HepG2 (cell line): ENCODE data around the gene HMGCS2. TPM values are rescaled to one million over a fixed set of nuclear protein-coding genes. Genes with fewer than 3 reads are reported as not detected.

Experiments
- MED1 ChIP-seq: sonication (generic); formaldehyde crosslinking; IDR thresholded peaks from 2 replicates; pipeline ENCODE4 v1.4.0; 2020; ENCODE audit warnings: missing genetic modification reagents
- MTF2 ChIP-seq: sonication (generic); formaldehyde crosslinking; IDR thresholded peaks from 2 replicates; pipeline ENCODE4 v1.5.0; 2020; ENCODE audit warnings: missing genetic modification reagents, borderline replicate concordance
- PLSCR1 ChIP-seq: sonication (generic); formaldehyde crosslinking; IDR thresholded peaks from 2 replicates; pipeline ENCODE4 v1.5.0; 2020; ENCODE audit warnings: missing genetic modification reagents, mild to moderate bottlenecking, borderline replicate concordance
- RAD21 ChIP-seq: fragments of 450-650 bp; formaldehyde crosslinking; IDR thresholded peaks from 2 replicates; pipeline ENCODE4 v1.5.0; 2020; ENCODE audit warnings: mild to moderate bottlenecking
- TRIM24 ChIP-seq: sonication (generic); formaldehyde crosslinking; IDR thresholded peaks from 2 replicates; pipeline ENCODE4 v1.8.0; 2022; ENCODE audit warnings: mild to moderate bottlenecking, missing genetic modification reagents
- ZBTB39 ChIP-seq: sonication (generic); formaldehyde crosslinking; IDR thresholded peaks from 2 replicates; pipeline ENCODE4 v1.5.0; 2020; ENCODE audit warnings: missing genetic modification reagents
- ZHX1 ChIP-seq: sonication (generic); formaldehyde crosslinking; IDR thresholded peaks from 2 replicates; pipeline ENCODE4 v1.8.1; 2022; ENCODE audit warnings: low read depth, mild to moderate bottlenecking, missing genetic modification reagents
- ZNF329 ChIP-seq: sonication (generic); formaldehyde crosslinking; IDR thresholded peaks from 2 replicates; pipeline ENCODE4 v1.9.0; 2021; ENCODE audit warnings: low read depth, mild to moderate bottlenecking, missing genetic modification reagents
- ZNF432 ChIP-seq: sonication (generic); formaldehyde crosslinking; IDR thresholded peaks from 2 replicates; pipeline ENCODE4 v1.5.0; 2020; ENCODE audit warnings: missing genetic modification reagents, mild to moderate bottlenecking, borderline replicate concordance
- ZNF557 ChIP-seq: sonication (generic); formaldehyde crosslinking; IDR thresholded peaks from 2 replicates; pipeline ENCODE4 v1.4.0; 2020; ENCODE audit warnings: missing genetic modification reagents
- polyA plus RNA-seq, 8 experiments: library from polyadenylated mRNA; depleted of rRNA in 3 of 8; stranded (reverse) in 7 of 8; unstranded in 1 of 8; fragments of >200 nt; fragmentation: Illumina TruSeq in 4 of 8; extraction: Trizol in 4 of 8; gene quantifications; 2 replicates each; pipeline versions ENCODE4 v1.2.1 to v1.2.3, GENCODE V29; 2011 to 2016; ENCODE audit warnings: low read depth in 4 of 8, missing spikeins in 1 of 8, mixed read lengths in 1 of 8; ENCODE audit not compliant: insufficient read depth in 1 of 8
- total RNA-seq, 5 experiments: library from RNA; depleted of rRNA; stranded (reverse); fragments of >200 nt; fragmentation: Illumina TruSeq; extraction: Trizol; gene quantifications; 2 replicates each; pipeline ENCODE4 v1.2.3, GENCODE V29; 2016; ENCODE audit warnings: low read depth in 1 of 5
- TF ChIP-seq, protein P1 (sequence below): sonication (generic); formaldehyde crosslinking; IDR thresholded peaks from 2 replicates; pipeline ENCODE4 v1.4.0; 2020; ENCODE audit warnings: mild to moderate bottlenecking, missing genetic modification reagents, borderline replicate concordance
- TF ChIP-seq, protein P2 (sequence below): sonication (generic); formaldehyde crosslinking; IDR thresholded peaks from 2 replicates; pipeline ENCODE4 v1.8.1; 2022; ENCODE audit warnings: mild to moderate bottlenecking, missing genetic modification reagents
- TF ChIP-seq, protein P3 (sequence below): sonication (generic); formaldehyde crosslinking; IDR thresholded peaks from 2 replicates; pipeline ENCODE4 v1.5.1; 2020; ENCODE audit warnings: mild to moderate bottlenecking, missing genetic modification reagents, borderline replicate concordance

Gene HMGCS2
- total and polyA plus RNA-seq, 2 of the 13 experiments (the other 11 are each of a cell fraction or from before 2014, with no cell fraction given): 0.44 to 1.5 TPM

GRCh38 chr1:119743776-119744597 is 24.7 kb downstream of the HMGCS2 start (continued):
- TF ChIP-seq PLSCR1 (CRISPR knock-in tag) (no peak), ZBTB39 (CRISPR knock-in tag) (no peak), MED1 (CRISPR knock-in tag) (peak; percentile 34; the same call in 1 of the 2 replicates), MTF2 (no peak), RAD21 (peak; percentile 90), TRIM24 (CRISPR knock-in tag) (no peak), ZNF557 (CRISPR knock-in tag) (0 out of 2 replicates have a peak, but pooled peaks have one; percentile 45), ZNF432 (CRISPR knock-in tag) (no peak), ZHX1 (CRISPR knock-in tag) (no peak), ZNF329 (CRISPR knock-in tag) (no peak)
- TF ChIP-seq, protein P1, sequence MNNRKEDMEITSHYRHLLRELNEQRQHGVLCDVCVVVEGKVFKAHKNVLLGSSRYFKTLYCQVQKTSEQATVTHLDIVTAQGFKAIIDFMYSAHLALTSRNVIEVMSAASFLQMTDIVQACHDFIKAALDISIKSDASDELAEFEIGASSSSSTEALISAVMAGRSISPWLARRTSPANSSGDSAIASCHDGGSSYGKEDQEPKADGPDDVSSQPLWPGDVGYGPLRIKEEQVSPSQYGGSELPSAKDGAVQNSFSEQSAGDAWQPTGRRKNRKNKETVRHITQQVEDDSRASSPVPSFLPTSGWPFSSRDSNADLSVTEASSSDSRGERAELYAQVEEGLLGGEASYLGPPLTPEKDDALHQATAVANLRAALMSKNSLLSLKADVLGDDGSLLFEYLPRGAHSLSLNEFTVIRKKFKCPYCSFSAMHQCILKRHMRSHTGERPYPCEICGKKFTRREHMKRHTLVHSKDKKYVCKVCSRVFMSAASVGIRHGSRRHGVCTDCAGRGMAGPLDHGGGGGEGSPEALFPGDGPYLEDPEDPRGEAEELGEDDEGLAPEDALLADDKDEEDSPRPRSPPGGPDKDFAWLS (CRISPR knock-in tag): no peak
- TF ChIP-seq, protein P2, sequence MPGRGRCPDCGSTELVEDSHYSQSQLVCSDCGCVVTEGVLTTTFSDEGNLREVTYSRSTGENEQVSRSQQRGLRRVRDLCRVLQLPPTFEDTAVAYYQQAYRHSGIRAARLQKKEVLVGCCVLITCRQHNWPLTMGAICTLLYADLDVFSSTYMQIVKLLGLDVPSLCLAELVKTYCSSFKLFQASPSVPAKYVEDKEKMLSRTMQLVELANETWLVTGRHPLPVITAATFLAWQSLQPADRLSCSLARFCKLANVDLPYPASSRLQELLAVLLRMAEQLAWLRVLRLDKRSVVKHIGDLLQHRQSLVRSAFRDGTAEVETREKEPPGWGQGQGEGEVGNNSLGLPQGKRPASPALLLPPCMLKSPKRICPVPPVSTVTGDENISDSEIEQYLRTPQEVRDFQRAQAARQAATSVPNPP (CRISPR knock-in tag): no peak
- TF ChIP-seq, protein P3, sequence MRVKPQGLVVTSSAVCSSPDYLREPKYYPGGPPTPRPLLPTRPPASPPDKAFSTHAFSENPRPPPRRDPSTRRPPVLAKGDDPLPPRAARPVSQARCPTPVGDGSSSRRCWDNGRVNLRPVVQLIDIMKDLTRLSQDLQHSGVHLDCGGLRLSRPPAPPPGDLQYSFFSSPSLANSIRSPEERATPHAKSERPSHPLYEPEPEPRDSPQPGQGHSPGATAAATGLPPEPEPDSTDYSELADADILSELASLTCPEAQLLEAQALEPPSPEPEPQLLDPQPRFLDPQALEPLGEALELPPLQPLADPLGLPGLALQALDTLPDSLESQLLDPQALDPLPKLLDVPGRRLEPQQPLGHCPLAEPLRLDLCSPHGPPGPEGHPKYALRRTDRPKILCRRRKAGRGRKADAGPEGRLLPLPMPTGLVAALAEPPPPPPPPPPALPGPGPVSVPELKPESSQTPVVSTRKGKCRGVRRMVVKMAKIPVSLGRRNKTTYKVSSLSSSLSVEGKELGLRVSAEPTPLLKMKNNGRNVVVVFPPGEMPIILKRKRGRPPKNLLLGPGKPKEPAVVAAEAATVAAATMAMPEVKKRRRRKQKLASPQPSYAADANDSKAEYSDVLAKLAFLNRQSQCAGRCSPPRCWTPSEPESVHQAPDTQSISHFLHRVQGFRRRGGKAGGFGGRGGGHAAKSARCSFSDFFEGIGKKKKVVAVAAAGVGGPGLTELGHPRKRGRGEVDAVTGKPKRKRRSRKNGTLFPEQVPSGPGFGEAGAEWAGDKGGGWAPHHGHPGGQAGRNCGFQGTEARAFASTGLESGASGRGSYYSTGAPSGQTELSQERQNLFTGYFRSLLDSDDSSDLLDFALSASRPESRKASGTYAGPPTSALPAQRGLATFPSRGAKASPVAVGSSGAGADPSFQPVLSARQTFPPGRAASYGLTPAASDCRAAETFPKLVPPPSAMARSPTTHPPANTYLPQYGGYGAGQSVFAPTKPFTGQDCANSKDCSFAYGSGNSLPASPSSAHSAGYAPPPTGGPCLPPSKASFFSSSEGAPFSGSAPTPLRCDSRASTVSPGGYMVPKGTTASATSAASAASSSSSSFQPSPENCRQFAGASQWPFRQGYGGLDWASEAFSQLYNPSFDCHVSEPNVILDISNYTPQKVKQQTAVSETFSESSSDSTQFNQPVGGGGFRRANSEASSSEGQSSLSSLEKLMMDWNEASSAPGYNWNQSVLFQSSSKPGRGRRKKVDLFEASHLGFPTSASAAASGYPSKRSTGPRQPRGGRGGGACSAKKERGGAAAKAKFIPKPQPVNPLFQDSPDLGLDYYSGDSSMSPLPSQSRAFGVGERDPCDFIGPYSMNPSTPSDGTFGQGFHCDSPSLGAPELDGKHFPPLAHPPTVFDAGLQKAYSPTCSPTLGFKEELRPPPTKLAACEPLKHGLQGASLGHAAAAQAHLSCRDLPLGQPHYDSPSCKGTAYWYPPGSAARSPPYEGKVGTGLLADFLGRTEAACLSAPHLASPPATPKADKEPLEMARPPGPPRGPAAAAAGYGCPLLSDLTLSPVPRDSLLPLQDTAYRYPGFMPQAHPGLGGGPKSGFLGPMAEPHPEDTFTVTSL (CRISPR knock-in tag): no peak
